ENCODE data around the gene HLA-DMA.

GRCh38 chr6:32954986-32955802, 2.3 kb upstream of the HLA-DMA start:
- peak in 3 of 6 experiments; percentile 18 to 29 (median 19) for TF ChIP-seq CTCF (IDR thresholded peaks at IDR 0.05)
- no peak for TF ChIP-seq POLR2A (IDR thresholded peaks at IDR 0.05)

All from adrenal gland (tissue), 5 donors.